DMS79 treated with DMSO at 0.1 percent for 48 hours (cell line): ENCODE measurements around the gene NPL.

ENCODE experiments used
- DNase-seq: peaks from one replicate; lab custom pipeline; 2025; lab: John Stamatoyannopoulos, UW

NPL gene

GRCh38 chr1:182779530-182779929 is 10.0 kb upstream of the NPL start:
- DNase-seq: no peak

- DNase-seq: peak; percentile 69
These were observed 7.6 kb upstream of the NPL start for GRCh38 chr1:182781841-182782586.

- no peak for DNase-seq
These were observed 7.0 kb upstream of the NPL start for GRCh38 chr1:182782587-182782913.

GRCh38 chr1:182783068-182783467 is 6.5 kb upstream of the NPL start:
- DNase-seq: no peak

GRCh38 chr1:182784556-182785171 is 4.9 kb upstream of the NPL start:
- peak; percentile 67 for DNase-seq

GRCh38 chr1:182785181-182785580 is 4.4 kb upstream of the NPL start:
- DNase-seq: no peak

- peak; percentile 18 for DNase-seq
These were observed 3.2 kb upstream of the NPL start for GRCh38 chr1:182786223-182786994.

GRCh38 chr1:182786995-182787324 is 2.6 kb upstream of the NPL start:
- DNase-seq: no peak

GRCh38 chr1:182791281-182792179 is 2.0 kb downstream of the NPL start:
- DNase-seq: no peak

GRCh38 chr1:182794091-182794490 is 4.5 kb downstream of the NPL start:
- DNase-seq: no peak

- no peak for DNase-seq
These were observed 5.2 kb downstream of the NPL start for GRCh38 chr1:182794676-182795201.

- no peak for DNase-seq
These were observed 6.1 kb downstream of the NPL start for GRCh38 chr1:182795563-182796228.

GRCh38 chr1:182802006-182802803 is 12.6 kb downstream of the NPL start:
- no peak for DNase-seq

GRCh38 chr1:182803846-182804245 is 14.3 kb downstream of the NPL start:
- no peak for DNase-seq

- peak; percentile 2 for DNase-seq
These were observed 16.6 kb downstream of the NPL start for GRCh38 chr1:182806015-182806678.

- DNase-seq: no peak
These were observed 18.3 kb downstream of the NPL start for GRCh38 chr1:182807907-182808306.

GRCh38 chr1:182809414-182809957 is 19.9 kb downstream of the NPL start:
- no peak for DNase-seq

- no peak for DNase-seq
These were observed 22.6 kb downstream of the NPL start for GRCh38 chr1:182811975-182812722.

GRCh38 chr1:182816863-182817262 is 27.3 kb downstream of the NPL start:
- DNase-seq: no peak
